Skeletal muscle tissue (tissue), 4 donors: ENCODE data around the gene SELENOM. TPM values are rescaled to one million over a fixed set of nuclear protein-coding genes. Genes with fewer than 3 reads are reported as not detected.

ENCODE experiments used
- H3K27ac ChIP-seq: one replicate; pipeline ENCODE4 v1.7.0; 2013; ENCODE audit warnings: mild to moderate bottlenecking, low read depth, low read length, inconsistent platforms
- H3K27me3 ChIP-seq, 3 donors: one replicate each; pipeline ENCODE4 v1.7.0; 2013; ENCODE audit warnings: low read length in 3 of 3; ENCODE audit not compliant: control insufficient read depth in 3 of 3, insufficient read depth in 3 of 3
- H3K36me3 ChIP-seq, 3 donors: one replicate each; pipeline ENCODE4 v1.7.0; 2013; ENCODE audit warnings: low read length in 3 of 3; ENCODE audit not compliant: control insufficient read depth in 3 of 3, insufficient read depth in 3 of 3
- H3K4me1 ChIP-seq, 3 donors: one replicate each; pipeline ENCODE4 v1.7.0; 2013; ENCODE audit warnings: low read length in 3 of 3, mild to moderate bottlenecking in 3 of 3; ENCODE audit not compliant: control insufficient read depth in 3 of 3, insufficient read depth in 3 of 3
- H3K4me3 ChIP-seq, 3 donors: one replicate each; pipeline ENCODE4 v1.7.0; 2013; ENCODE audit warnings: low read length in 3 of 3
- H3K9ac ChIP-seq, 3 donors: one replicate each; pipeline ENCODE4 v1.7.0; 2013; ENCODE audit warnings: low read length in 3 of 3, mild to moderate bottlenecking in 3 of 3, moderate library complexity in 2 of 3, low read depth in 1 of 3
- H3K9me3 ChIP-seq, 3 donors: one replicate each; pipeline ENCODE4 v1.7.0; 2013; ENCODE audit warnings: low read length in 3 of 3; ENCODE audit not compliant: control insufficient read depth in 3 of 3
- total RNA-seq: library from RNA; depleted of rRNA; stranded (reverse); fragments of >200 nt; gene quantifications from one replicate; pipeline ENCODE4 v1.2.3, GENCODE V29; 2014
- donor health status: Osteomylitis.

The SELENOM gene, protein sequence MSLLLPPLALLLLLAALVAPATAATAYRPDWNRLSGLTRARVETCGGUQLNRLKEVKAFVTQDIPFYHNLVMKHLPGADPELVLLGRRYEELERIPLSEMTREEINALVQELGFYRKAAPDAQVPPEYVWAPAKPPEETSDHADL
- 16.2 TPM for total RNA-seq

DNA sequence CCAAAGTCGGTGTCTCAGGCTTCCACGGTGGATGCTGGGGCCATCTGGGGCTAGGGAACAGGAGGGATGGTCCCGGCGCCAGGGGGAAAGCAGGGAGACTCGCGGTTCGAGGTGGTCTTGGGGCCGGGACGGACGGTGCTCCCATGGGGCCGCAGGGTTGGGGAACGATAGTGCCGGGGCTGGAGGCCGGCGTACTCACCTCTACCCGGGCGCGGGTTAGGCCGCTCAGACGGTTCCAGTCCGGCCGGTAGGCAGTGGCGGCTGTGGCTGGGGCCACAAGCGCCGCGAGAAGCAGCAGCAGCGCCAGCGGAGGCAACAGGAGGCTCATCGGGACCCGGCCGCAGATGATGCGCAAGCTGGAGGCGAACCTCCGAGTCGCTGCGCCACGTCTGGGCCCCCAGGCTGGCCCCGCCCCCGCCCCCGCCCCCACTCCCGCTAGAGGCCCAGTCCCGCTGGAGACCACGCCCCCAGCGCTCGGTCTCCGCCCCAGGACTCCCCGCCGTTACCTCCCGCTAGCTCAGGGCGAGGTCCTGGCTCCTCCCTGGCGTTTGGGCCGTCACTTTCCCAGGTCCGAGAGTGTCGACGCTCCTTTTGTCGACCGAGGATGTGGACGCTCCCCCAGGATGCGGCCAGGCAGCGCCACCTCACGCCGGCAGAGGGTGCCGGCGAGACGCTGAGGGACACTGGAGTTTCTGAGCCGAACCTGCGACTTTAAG lies at the start of gene SELENOM:
Gene SELENOM (minus strand): TSS at position 391 of the 716 bp plus-strand sequence. CDS start 63 bp downstream, at position 328.
- Histone ChIP-seq H3K9me3 (no peaks in the 10 kb centered on the region), H3K36me3 (peaks cover 9 to 16% (median 13%) of the 10 kb centered on the region in 3 donors), H3K27ac (peak within 1 kb of the TSS; percentile 95), H3K4me3 (peak within 1 kb of the TSS; percentile 80 to 89 (median 87)), H3K27me3 (no peaks in the 10 kb centered on the region), H3K9ac (peak within 1 kb of the TSS; percentile 87 to 96 (median 88)), H3K4me1 (peaks cover 17 to 51% (median 35%) of the 10 kb centered on the region in 3 donors)

DNA sequence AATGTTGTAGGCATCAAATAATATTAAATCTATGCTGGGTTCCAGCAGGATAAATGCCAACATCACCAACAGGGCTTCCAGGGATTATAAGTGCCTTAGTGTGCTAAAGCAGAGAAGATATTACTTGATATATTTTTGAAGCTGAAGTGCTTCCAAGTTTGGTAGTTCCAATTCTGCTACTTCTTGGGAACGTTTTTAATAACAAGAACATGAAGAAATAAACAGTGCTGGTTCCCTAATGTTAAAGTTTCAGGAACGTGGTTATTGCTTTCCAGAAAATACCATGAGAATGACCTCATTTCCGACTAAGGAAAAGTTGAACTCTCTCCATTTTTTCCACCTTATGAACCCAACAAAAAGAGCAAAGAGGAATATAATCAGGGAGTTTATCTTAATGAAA lies 48.1 kb upstream of the SELENOM start:
- H3K27ac ChIP-seq, result no peak overlapping the region
- H3K27me3 ChIP-seq, result no peaks in the 10 kb centered on the region
- H3K36me3 ChIP-seq, result no peaks in the 10 kb centered on the region
- H3K9ac ChIP-seq, result peak overlapping the region in 1 of 3 donors; percentile 41
- H3K4me1 ChIP-seq, result peaks cover 4 to 11% (median 6%) of the 10 kb centered on the region in 3 donors
- no peak overlapping the region for H3K4me3 ChIP-seq
- H3K9me3 ChIP-seq, result no peaks in the 10 kb centered on the region

DNA sequence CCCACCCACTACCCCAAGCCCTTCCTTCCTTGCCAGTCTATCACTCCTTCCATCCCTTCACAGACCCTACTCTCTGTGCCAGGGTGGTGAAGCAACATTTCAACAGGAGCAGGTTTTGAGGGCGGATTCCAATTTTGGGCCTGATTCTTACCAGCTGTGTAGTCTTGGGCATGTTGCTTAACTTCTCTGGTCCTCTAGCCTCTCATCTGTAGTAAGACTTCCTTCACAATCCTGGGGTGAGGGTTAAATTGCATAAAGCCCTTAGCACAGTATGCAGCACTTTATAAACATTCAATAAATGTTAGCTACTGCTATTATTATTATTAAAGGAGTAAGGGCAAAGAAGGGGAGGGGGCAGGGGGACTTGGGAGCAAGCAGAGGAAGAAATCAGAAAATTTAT lies 47.6 kb upstream of the SELENOM start:
- no peaks in the 10 kb centered on the region for H3K9me3 ChIP-seq
- peaks cover 3 to 11% (median 4%) of the 10 kb centered on the region in 3 donors for H3K4me1 ChIP-seq
- H3K4me3 ChIP-seq, result no peak overlapping the region
- no peaks in the 10 kb centered on the region for H3K27me3 ChIP-seq
- H3K27ac ChIP-seq, result no peak overlapping the region
- no peaks in the 10 kb centered on the region for H3K36me3 ChIP-seq
- H3K9ac ChIP-seq, result no peak overlapping the region

DNA sequence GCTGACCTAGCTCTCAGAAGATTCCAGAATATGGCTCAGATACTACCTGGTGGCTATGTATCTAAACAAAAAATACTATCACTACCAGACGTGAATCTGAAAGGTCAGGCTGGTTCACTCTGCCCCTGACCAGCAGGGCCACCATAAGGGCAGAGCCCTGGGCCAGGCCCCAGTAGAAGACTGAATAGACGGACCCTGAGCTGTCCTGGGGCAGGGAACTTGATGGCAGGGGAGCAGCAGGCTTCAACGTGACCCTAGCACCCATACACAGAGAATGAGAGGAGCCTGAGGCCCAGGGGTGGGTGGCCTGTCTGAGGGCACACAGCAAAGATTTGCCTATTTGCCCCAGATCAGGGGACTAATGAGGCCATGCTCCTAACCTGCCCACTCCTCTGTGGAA lies 46.0 kb upstream of the SELENOM start:
- Histone ChIP-seq H3K9ac (no peak overlapping the region), H3K27me3 (no peaks in the 10 kb centered on the region), H3K36me3 (no peaks in the 10 kb centered on the region), H3K9me3 (no peaks in the 10 kb centered on the region), H3K4me3 (no peak overlapping the region), H3K4me1 (peaks cover 7 to 17% (median 11%) of the 10 kb centered on the region in 3 donors), H3K27ac (no peak overlapping the region)

DNA sequence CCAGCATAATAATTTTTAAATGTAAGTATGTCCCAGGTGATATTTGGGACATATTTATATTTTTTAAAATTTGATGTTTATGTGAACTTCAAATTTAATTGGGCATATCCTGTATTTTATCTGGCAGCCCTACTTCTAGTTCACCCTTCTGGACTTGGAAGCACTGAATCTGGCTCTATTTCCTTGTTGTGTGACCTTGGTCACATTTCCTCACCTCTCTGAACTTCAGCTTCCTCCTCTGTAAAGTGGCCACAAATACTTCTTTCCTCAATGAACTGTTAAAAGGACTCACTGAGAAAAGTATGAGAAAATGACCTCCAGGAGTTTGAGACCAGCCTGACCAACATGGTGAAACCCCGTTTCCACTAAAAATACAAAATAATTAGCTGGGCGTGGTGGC lies 44.5 kb upstream of the SELENOM start:
- no peaks in the 10 kb centered on the region for H3K36me3 ChIP-seq
- peaks cover 8 to 17% (median 11%) of the 10 kb centered on the region in 3 donors for H3K4me1 ChIP-seq
- H3K9ac ChIP-seq, result no peak overlapping the region
- H3K27me3 ChIP-seq, result no peaks in the 10 kb centered on the region
- no peak overlapping the region for H3K4me3 ChIP-seq
- H3K27ac ChIP-seq, result no peak overlapping the region
- peaks cover 0 to 6% (median 0%) of the 10 kb centered on the region in 3 donors for H3K9me3 ChIP-seq

DNA sequence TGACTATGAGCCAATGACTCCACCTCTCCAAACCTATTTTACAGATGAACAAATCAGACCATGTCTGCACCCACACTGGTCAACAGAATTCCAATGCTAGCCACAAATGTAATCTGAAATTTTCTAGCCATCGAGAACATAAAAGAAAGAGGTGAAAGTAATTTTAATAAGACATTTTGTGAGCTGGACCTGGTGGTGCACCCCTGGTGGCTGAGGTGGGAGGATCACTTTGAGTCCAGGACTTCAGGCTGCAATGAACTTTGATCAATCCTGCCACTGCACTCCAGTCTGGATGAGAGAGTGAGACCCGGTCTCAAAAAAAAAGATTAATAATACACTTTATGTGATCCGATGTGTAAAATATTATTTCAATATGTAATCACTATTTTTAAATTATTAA lies 43.2 kb upstream of the SELENOM start:
- Histone ChIP-seq H3K9ac (no peak overlapping the region), H3K9me3 (peaks cover 0 to 6% (median 0%) of the 10 kb centered on the region in 3 donors), H3K27me3 (no peaks in the 10 kb centered on the region), H3K4me3 (no peak overlapping the region), H3K4me1 (peaks cover 4 to 14% (median 7%) of the 10 kb centered on the region in 3 donors), H3K36me3 (no peaks in the 10 kb centered on the region), H3K27ac (no peak overlapping the region)

DNA sequence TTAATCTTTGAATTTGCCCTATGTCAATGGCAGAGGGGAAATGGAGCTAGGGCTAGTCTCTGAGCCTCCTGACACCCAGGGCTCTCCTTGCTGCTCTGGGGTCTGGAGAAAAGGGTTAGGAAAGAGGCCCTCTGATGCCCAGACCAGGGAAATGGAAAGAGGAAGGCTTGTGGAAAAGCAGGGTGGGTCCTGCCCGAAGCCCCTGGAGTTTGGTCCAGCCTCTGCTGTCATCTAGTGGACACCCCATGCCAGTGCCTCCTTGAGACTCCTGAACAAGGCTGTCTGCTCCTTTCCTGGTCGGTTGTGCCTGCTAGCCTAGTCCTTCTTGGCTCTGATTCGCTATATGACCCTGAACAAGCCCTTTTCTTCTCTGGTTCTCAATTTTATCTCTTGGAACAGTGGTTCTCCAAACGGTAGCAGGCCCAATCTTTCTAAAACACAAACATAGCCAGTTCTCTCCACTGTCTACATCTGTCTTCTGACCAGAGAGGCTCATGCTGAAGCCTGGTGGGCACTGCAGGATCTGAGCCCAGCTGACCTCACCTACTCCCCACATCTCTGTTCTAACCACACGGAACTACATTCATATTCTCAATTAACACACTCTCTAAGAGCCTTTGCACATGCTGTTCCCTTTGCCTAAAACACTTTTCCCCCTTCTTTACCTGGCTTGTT lies 41.7 kb upstream of the SELENOM start:
- Histone ChIP-seq H3K36me3 (no peaks in the 10 kb centered on the region), H3K9me3 (peaks cover 0 to 6% (median 0%) of the 10 kb centered on the region in 3 donors), H3K27ac (peak overlapping the region; percentile 49), H3K4me3 (no peak overlapping the region), H3K9ac (peak overlapping the region in 2 of 3 donors; percentile 22 to 51), H3K4me1 (peaks cover 4 to 7% (median 6%) of the 10 kb centered on the region in 3 donors), H3K27me3 (no peaks in the 10 kb centered on the region)

DNA sequence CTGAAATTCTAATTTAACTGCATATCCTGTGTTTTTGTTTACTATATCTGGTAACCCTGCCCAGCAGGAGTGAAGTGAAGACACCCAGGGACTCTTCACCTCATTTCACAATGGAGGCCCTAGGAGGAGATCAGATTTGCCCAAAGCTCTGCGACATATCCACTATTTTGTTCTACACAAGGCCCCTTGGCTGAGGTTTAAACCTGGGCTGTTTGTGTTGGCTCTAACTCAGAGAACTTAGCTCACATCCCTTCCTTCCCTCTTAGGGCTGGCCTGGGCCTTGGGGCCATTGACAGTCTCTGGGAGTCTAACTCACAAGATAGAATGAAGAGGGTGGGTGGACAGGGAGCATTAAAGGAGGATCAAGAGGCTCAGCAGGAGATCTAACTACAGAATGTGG lies 41.1 kb upstream of the SELENOM start:
- Histone ChIP-seq H3K36me3 (no peaks in the 10 kb centered on the region), H3K4me1 (peaks cover 4 to 7% (median 6%) of the 10 kb centered on the region in 3 donors), H3K9me3 (peaks cover 0 to 6% (median 0%) of the 10 kb centered on the region in 3 donors), H3K27me3 (no peaks in the 10 kb centered on the region), H3K9ac (peak overlapping the region in 2 of 3 donors; percentile 22 to 51), H3K4me3 (no peak overlapping the region), H3K27ac (peak overlapping the region; percentile 49)

DNA sequence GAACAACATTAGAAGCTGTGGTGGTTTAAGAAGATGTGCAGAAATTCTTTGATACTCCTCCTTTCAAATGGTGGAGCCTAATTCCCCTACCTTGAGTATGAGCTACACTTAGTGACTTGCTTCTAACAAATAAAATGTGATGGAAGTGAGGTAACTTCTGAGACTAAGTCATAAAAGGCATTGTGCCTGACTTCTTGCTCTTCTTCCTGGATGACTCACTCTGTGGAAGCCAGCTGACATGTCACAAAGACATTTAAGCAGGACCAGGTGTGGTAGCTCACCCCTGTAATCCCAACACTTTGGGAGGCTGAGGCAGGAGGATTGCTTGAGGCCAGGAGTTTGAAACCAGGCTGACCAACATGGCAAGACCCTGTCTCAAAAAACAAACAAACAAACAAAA lies 36.9 kb upstream of the SELENOM start:
- Histone ChIP-seq H3K4me1 (peaks cover 4 to 7% (median 6%) of the 10 kb centered on the region in 3 donors), H3K9ac (no peak overlapping the region), H3K27me3 (peaks cover 7 to 12% (median 10%) of the 10 kb centered on the region in 3 donors), H3K4me3 (no peak overlapping the region), H3K27ac (no peak overlapping the region), H3K36me3 (no peaks in the 10 kb centered on the region), H3K9me3 (peaks cover 0 to 6% (median 0%) of the 10 kb centered on the region in 3 donors)

DNA sequence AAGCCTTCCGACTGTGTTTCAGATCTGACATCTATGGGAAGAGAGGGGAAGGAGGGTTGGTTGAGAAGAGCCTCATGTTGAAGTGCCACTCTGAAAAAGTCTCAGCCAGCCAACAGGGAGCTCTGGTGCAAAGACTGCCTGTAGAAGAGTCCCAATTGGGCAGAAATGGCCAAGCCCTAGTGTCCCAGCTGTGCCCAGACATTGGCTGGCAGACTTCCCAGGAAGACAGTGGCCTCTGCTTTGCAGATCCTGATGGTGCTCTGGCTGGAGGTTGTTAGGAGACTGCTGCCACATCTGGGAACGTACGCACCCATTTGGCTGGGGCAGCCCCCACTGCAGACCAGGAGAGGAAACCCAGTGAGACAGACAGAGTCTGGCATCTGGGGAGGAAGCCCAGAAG lies 36.2 kb upstream of the SELENOM start:
- peaks cover under 1 to 2% (median under 1%) of the 10 kb centered on the region in 3 donors for H3K4me1 ChIP-seq
- H3K4me3 ChIP-seq, result no peak overlapping the region
- no peaks in the 10 kb centered on the region for H3K36me3 ChIP-seq
- no peak overlapping the region for H3K9ac ChIP-seq
- peaks cover 0 to 6% (median 0%) of the 10 kb centered on the region in 3 donors for H3K9me3 ChIP-seq
- H3K27me3 ChIP-seq, result peaks cover 9 to 18% (median 16%) of the 10 kb centered on the region in 3 donors
- H3K27ac ChIP-seq, result no peak overlapping the region
